RWPE2 (cell line): Measurements from ENCODE around the gene BCAR1.

Source experiments
- ATAC-seq: fragments of 200-7000 bp; cut with Tn5 transposase; 3 replicates; pipeline ENCODE4 v1.9.1; 2021; ENCODE audit warnings: low read depth
- DNase-seq: peaks from one replicate; pipeline ENCODE4 v3.0.0-alpha.2; 2020; ENCODE audit warnings: low spot score
- H3K27ac ChIP-seq: fragments of 450-650 bp; 2 replicates; pipeline ENCODE4 v1.5.1; 2017; ENCODE audit warnings: mild to moderate bottlenecking; ENCODE audit not compliant: poor library complexity, severe bottlenecking
- H3K27me3 ChIP-seq: fragments of 250-450 bp; sonication (Bioruptor Pico); 2 replicates; pipeline ENCODE4 v1.5.1; 2021; ENCODE audit warnings: mild to moderate bottlenecking, moderate library complexity; ENCODE audit not compliant: insufficient read depth, poor library complexity, severe bottlenecking
- H3K36me3 ChIP-seq: fragments of 250-450 bp; sonication (Bioruptor Pico); 2 replicates; pipeline ENCODE4 v1.5.1; 2020; ENCODE audit warnings: low read depth, mild to moderate bottlenecking, moderate library complexity
- H3K4me1 ChIP-seq: fragments of 250-450 bp; sonication (Bioruptor Pico); 2 replicates; pipeline ENCODE4 v1.5.1; 2021; ENCODE audit warnings: mild to moderate bottlenecking, moderate library complexity; ENCODE audit not compliant: insufficient read depth, poor library complexity, severe bottlenecking
- H3K4me3 ChIP-seq: fragments of 250-450 bp; sonication (Bioruptor Pico); 2 replicates; pipeline ENCODE4 v1.5.1; 2021; ENCODE audit warnings: mild to moderate bottlenecking, moderate library complexity; ENCODE audit not compliant: severe bottlenecking
- H3K9me3 ChIP-seq: fragments of 250-450 bp; sonication (Bioruptor Pico); 2 replicates; pipeline ENCODE4 v1.5.1; 2021; ENCODE audit warnings: mild to moderate bottlenecking, moderate library complexity; ENCODE audit not compliant: severe bottlenecking
- CTCF ChIP-seq: fragments of 450-650 bp; IDR thresholded peaks from one replicate; pipeline ENCODE4 v1.5.1; 2017; ENCODE audit warnings: mild to moderate bottlenecking, moderate library complexity; ENCODE audit not compliant: poor library complexity, severe bottlenecking

BCAR1 gene

GRCh38 chr16:75293772-75294171 lies 42.3 kb upstream of the BCAR1 start:
- no peak for TF ChIP-seq CTCF
- Histone ChIP-seq H3K9me3 (no peaks in the 10 kb centered on the region), H3K36me3 (peaks cover 37% of the 10 kb centered on the region), H3K4me1 (peaks cover 5% of the 10 kb centered on the region), H3K27ac (no peak overlapping the region), H3K27me3 (no peaks in the 10 kb centered on the region), H3K4me3 (no peak overlapping the region)
- no peak for DNase-seq
- no peak for ATAC-seq

- no peak overlapping the region for H3K4me3 ChIP-seq
- H3K9me3 ChIP-seq = no peaks in the 10 kb centered on the region
- DNase-seq (no peak), ATAC-seq (no peak)
- peaks cover 8% of the 10 kb centered on the region for H3K4me1 ChIP-seq
- no peak for TF ChIP-seq CTCF
- no peaks in the 10 kb centered on the region for H3K27me3 ChIP-seq
- H3K36me3 ChIP-seq = peaks cover 37% of the 10 kb centered on the region
- H3K27ac ChIP-seq = no peak overlapping the region
These were observed 41.7 kb upstream of the BCAR1 start for GRCh38 chr16:75293173-75293572.

- no peak for TF ChIP-seq CTCF
- H3K9me3 ChIP-seq = no peaks in the 10 kb centered on the region
- H3K36me3 ChIP-seq = peaks cover 35% of the 10 kb centered on the region
- H3K4me3 ChIP-seq = no peak overlapping the region
- DNase-seq (no peak), ATAC-seq (no peak)
- H3K27me3 ChIP-seq = no peaks in the 10 kb centered on the region
- H3K27ac ChIP-seq = no peak overlapping the region
- peaks cover 9% of the 10 kb centered on the region for H3K4me1 ChIP-seq
These were observed 41.3 kb upstream of the BCAR1 start for GRCh38 chr16:75292691-75293090.

GRCh38 chr16:75289189-75289588 lies 37.8 kb upstream of the BCAR1 start:
- Histone ChIP-seq H3K36me3 (peaks cover 20% of the 10 kb centered on the region), H3K9me3 (no peaks in the 10 kb centered on the region), H3K27me3 (no peaks in the 10 kb centered on the region), H3K4me1 (peaks cover 9% of the 10 kb centered on the region), H3K27ac (peak overlapping the region; percentile 2), H3K4me3 (no peak overlapping the region)
- no peak for TF ChIP-seq CTCF
- DNase-seq (no peak), ATAC-seq (0 out of 3 replicates have a peak, but pooled peaks have one; percentile 45)

GRCh38 chr16:75288596-75289120 lies 37.2 kb upstream of the BCAR1 start:
- H3K36me3 ChIP-seq = peaks cover 16% of the 10 kb centered on the region
- TF ChIP-seq CTCF = no peak
- DNase-seq (no peak), ATAC-seq (no peak; the same call in 2 of the 3 replicates)
- no peaks in the 10 kb centered on the region for H3K27me3 ChIP-seq
- peaks cover 9% of the 10 kb centered on the region for H3K4me1 ChIP-seq
- H3K9me3 ChIP-seq = no peaks in the 10 kb centered on the region
- H3K27ac ChIP-seq = peak overlapping the region; percentile 2
- no peak overlapping the region for H3K4me3 ChIP-seq
